Mesendoderm (in vitro differentiated cells): ENCODE data around the gene CLDN9.

ENCODE experiments used
- DNase-seq: peaks from one replicate; pipeline ENCODE4 v3.0.0; 2013
- H2AK5ac ChIP-seq: 2 replicates; pipeline ENCODE4 v1.6.1; 2013; ENCODE audit warnings: low read length, inconsistent platforms
- H2BK120ac ChIP-seq: 2 replicates; pipeline ENCODE4 v1.6.1; 2013; ENCODE audit warnings: low read depth, mild to moderate bottlenecking, low read length, moderate library complexity, mixed read lengths
- H2BK15ac ChIP-seq: replicated peaks from 2 replicates; pipeline ENCODE4 v1.6.1; 2013; ENCODE audit warnings: low read depth, mild to moderate bottlenecking, moderate library complexity
- H2BK5ac ChIP-seq: 2 replicates; pipeline ENCODE4 v1.6.1; 2013; ENCODE audit warnings: low read length, inconsistent platforms
- H3K18ac ChIP-seq: 2 replicates; pipeline ENCODE4 v1.6.1; 2013; ENCODE audit warnings: mild to moderate bottlenecking, low read length, mixed read lengths
- H3K23ac ChIP-seq: one replicate; pipeline ENCODE4 v1.6.1; 2013; ENCODE audit warnings: low read length
- H3K27ac ChIP-seq: 2 replicates; pipeline ENCODE4 v1.5.1; 2013; ENCODE audit warnings: low read depth, mild to moderate bottlenecking, inconsistent platforms, low read length, moderate library complexity
- H3K27me3 ChIP-seq: 2 replicates; pipeline ENCODE4 v1.6.1; 2013; ENCODE audit warnings: low read length, control low read depth, mild to moderate bottlenecking, inconsistent platforms; ENCODE audit not compliant: insufficient read depth, poor library complexity
- H3K36me3 ChIP-seq: 2 replicates; pipeline ENCODE4 v1.6.1; 2013; ENCODE audit warnings: low read length, inconsistent platforms; ENCODE audit not compliant: control insufficient read depth, insufficient read depth
- H3K4ac ChIP-seq: one replicate; pipeline ENCODE4 v1.6.1; 2013; ENCODE audit warnings: low read depth, mild to moderate bottlenecking, low read length, moderate library complexity
- H3K4me1 ChIP-seq: 2 replicates; pipeline ENCODE4 v1.6.1; 2013; ENCODE audit warnings: low read depth, low read length, inconsistent platforms; ENCODE audit not compliant: control insufficient read depth
- H3K4me2 ChIP-seq: 2 replicates; pipeline ENCODE4 v1.6.1; 2013; ENCODE audit warnings: low read length
- H3K4me3 ChIP-seq: 2 replicates; pipeline ENCODE4 v1.5.1; 2013; ENCODE audit warnings: mild to moderate bottlenecking, low read length
- H3K56ac ChIP-seq: one replicate; pipeline ENCODE4 v1.6.1; 2013; ENCODE audit warnings: low read length
- H3K79me1 ChIP-seq: 2 replicates; pipeline ENCODE4 v1.6.1; 2013; ENCODE audit warnings: low read length, inconsistent platforms
- H3K79me2 ChIP-seq: 2 replicates; pipeline ENCODE4 v1.6.1; 2013; ENCODE audit warnings: mild to moderate bottlenecking, low read length; ENCODE audit not compliant: control insufficient read depth, insufficient read depth
- H3K9ac ChIP-seq: 2 replicates; pipeline ENCODE4 v1.6.1; 2013; ENCODE audit warnings: low read length, inconsistent platforms
- H4K5ac ChIP-seq: one replicate; pipeline ENCODE4 v1.6.1; 2013; ENCODE audit warnings: low read length
- H4K8ac ChIP-seq: one replicate; pipeline ENCODE4 v1.6.1; 2013; ENCODE audit warnings: low read depth, mild to moderate bottlenecking, control low read depth, low read length, moderate library complexity
- WGBS: extraction: QIAGEN DNeasy Blood & Tissue Kit; methylation state at CpG from one replicate; pipeline ENCODE4 v1.1.7; 2013; ENCODE audit warnings: low lambda C conversion rate, missing lambda C conversion rate; ENCODE audit not compliant: insufficient coverage; ENCODE audit errors: extremely low coverage; 5-methylcytosine and 5-hydroxymethylcytosine counted together

The CLDN9 gene

GRCh38 chr16:2996298-2996697 lies 16.4 kb upstream of the CLDN9 start:
- Histone ChIP-seq H2BK120ac (no peak overlapping the region), H3K79me2 (no peaks in the 10 kb centered on the region)

GRCh38 chr16:2999929-3000328 lies 12.8 kb upstream of the CLDN9 start:
- Histone ChIP-seq H3K4ac (no peak overlapping the region), H3K4me2 (no peak overlapping the region), H3K27ac (no peak overlapping the region), H3K56ac (no peak overlapping the region), H3K23ac (no peak overlapping the region), H3K79me2 (no peaks in the 10 kb centered on the region), H3K36me3 (no peaks in the 10 kb centered on the region), H3K18ac (no peak overlapping the region), H3K9ac (no peak overlapping the region), H2AK5ac (no peak overlapping the region), H4K5ac (no peak overlapping the region), H2BK15ac (no peak overlapping the region), H3K27me3 (no peaks in the 10 kb centered on the region), H3K79me1 (no peaks in the 10 kb centered on the region), H3K4me3 (no peak overlapping the region), H2BK120ac (no peak overlapping the region), H2BK5ac (no peak overlapping the region), H4K8ac (no peak overlapping the region), H3K4me1 (no peaks in the 10 kb centered on the region)
- no CpG with 5 or more reads among the region's 6 CpGs for WGBS
- no peak for DNase-seq

More at GRCh38 chr16:2996298-2996697, 16.4 kb upstream of the CLDN9 start:
- DNase-seq, result no peak
- H2AK5ac ChIP-seq, result no peak overlapping the region
- no peak overlapping the region for H4K5ac ChIP-seq
- no peak overlapping the region for H3K9ac ChIP-seq
- no peaks in the 10 kb centered on the region for H3K27me3 ChIP-seq
- no peak overlapping the region for H3K4me2 ChIP-seq
- H3K36me3 ChIP-seq, result no peaks in the 10 kb centered on the region
- no peak overlapping the region for H2BK5ac ChIP-seq
- WGBS, result no CpG with 5 or more reads among the region's 13 CpGs
- H3K4ac ChIP-seq, result no peak overlapping the region
- no peak overlapping the region for H3K18ac ChIP-seq
- H3K79me1 ChIP-seq, result no peaks in the 10 kb centered on the region
- H3K23ac ChIP-seq, result no peak overlapping the region
- no peak overlapping the region for H3K4me3 ChIP-seq
- no peak overlapping the region for H4K8ac ChIP-seq
- no peak overlapping the region for H2BK15ac ChIP-seq
- H3K4me1 ChIP-seq, result no peaks in the 10 kb centered on the region
- peak overlapping the region; percentile 25 for H3K56ac ChIP-seq
- no peak overlapping the region for H3K27ac ChIP-seq

DNA sequence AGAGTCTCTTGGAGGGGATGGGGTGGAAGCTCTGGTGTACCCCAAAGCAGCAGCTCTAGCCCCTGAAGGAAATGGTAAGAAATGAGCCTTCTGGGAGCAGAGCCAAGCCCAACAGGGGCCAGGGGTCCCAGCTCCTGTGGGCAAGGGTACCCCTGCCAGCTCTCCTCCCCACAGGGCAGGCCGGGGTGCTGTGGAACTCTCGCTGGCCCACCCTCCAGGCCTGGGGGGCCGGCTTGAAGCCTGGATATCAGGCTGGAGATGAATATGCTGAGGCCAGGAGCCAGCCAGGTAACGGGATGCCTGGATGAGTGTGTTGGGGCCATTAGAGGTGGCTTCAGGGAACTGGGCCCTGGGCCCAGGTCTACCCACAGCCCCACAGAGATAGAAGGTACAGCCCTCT lies 12.2 kb upstream of the CLDN9 start:
- H4K8ac ChIP-seq, result no peak overlapping the region
- H3K4me1 ChIP-seq, result no peaks in the 10 kb centered on the region
- H3K9ac ChIP-seq, result no peak overlapping the region
- H3K4me2 ChIP-seq, result no peak overlapping the region
- no peak for DNase-seq
- no peak overlapping the region for H3K4ac ChIP-seq
- no peak overlapping the region for H3K27ac ChIP-seq
- H2AK5ac ChIP-seq, result no peak overlapping the region
- no peak overlapping the region for H3K56ac ChIP-seq
- no peak overlapping the region for H3K4me3 ChIP-seq
- no peak overlapping the region for H4K5ac ChIP-seq
- H3K36me3 ChIP-seq, result no peaks in the 10 kb centered on the region
- no CpG with 5 or more reads among the region's 4 CpGs for WGBS
- no peaks in the 10 kb centered on the region for H3K27me3 ChIP-seq
- H3K23ac ChIP-seq, result no peak overlapping the region
- no peaks in the 10 kb centered on the region for H3K79me1 ChIP-seq
- no peak overlapping the region for H2BK5ac ChIP-seq
- H3K79me2 ChIP-seq, result no peaks in the 10 kb centered on the region
- no peak overlapping the region for H2BK120ac ChIP-seq
- H2BK15ac ChIP-seq, result no peak overlapping the region
- no peak overlapping the region for H3K18ac ChIP-seq

DNA sequence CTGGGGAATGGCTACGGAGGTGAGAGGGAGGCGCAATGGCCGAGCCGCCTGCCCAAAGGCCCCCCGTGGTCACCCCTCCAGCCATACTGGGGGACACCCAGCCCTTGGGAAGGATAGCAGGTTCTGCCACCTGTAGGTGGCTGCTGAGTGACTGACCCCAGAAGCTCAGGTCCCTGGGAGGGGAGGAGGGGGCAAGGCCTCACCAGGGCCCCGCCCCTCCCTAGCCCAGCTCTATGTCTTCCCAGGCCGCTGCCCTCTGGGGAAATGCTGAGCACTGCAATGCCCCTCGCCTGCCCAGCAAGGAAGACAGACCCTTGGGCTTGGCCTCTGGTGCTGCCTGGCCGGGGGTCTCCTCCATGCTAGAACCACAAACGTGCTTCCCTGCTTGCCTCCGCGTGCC lies 11.4 kb upstream of the CLDN9 start:
- no peak overlapping the region for H3K23ac ChIP-seq
- H2AK5ac ChIP-seq, result no peak overlapping the region
- WGBS, result no CpG with 5 or more reads among the region's 12 CpGs
- no peak overlapping the region for H3K18ac ChIP-seq
- peak overlapping the region; percentile 44 for H3K56ac ChIP-seq
- no peak overlapping the region for H4K8ac ChIP-seq
- H3K4me3 ChIP-seq, result no peak overlapping the region
- no peaks in the 10 kb centered on the region for H3K79me2 ChIP-seq
- no peak overlapping the region for H4K5ac ChIP-seq
- no peak overlapping the region for H2BK5ac ChIP-seq
- H3K4me2 ChIP-seq, result no peak overlapping the region
- H3K4me1 ChIP-seq, result peaks cover 3% of the 10 kb centered on the region
- H2BK15ac ChIP-seq, result no peak overlapping the region
- no peaks in the 10 kb centered on the region for H3K79me1 ChIP-seq
- no peak overlapping the region for H3K9ac ChIP-seq
- H2BK120ac ChIP-seq, result no peak overlapping the region
- H3K27ac ChIP-seq, result no peak overlapping the region
- H3K4ac ChIP-seq, result no peak overlapping the region
- no peaks in the 10 kb centered on the region for H3K36me3 ChIP-seq
- peak; percentile 56 for DNase-seq
- H3K27me3 ChIP-seq, result no peaks in the 10 kb centered on the region

DNA sequence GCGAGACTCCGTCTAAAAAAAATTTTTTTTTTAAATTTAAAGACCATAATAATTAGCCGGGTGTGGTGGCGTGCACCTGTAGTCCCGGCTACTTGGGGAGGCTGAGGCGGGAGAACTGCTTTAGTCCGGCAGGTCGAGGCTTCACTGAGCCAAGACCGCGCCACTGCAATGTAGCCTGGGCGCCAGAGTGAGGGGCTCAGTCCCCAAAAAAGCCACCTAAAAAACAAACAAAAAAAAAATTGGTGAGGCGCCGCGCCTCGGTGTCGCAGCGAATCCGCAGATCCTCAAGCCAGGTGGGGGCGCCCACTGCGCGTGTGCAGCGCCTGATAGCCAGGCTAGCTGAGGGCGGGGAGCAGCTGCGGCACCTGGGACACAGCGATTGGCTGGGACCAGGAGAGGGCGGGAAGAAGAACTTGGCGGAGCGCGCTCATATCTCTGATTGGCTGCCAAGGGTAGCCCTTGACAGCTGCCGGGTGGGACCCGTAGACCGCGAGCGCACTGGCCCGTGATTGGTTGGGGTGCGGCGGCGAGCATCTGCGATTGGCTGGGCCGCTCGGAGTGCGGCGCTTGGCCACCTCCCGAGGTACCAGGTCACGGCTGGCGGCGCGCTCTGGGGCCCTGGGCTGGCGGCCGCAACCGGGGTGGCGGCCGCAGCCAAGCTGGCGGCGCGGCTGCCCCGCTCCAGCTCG lies 9.0 kb upstream of the CLDN9 start:
- no peak overlapping the region for H2BK120ac ChIP-seq
- no peaks in the 10 kb centered on the region for H3K79me2 ChIP-seq
- no peak overlapping the region for H3K4me2 ChIP-seq
- H3K4me1 ChIP-seq, result peaks cover 22% of the 10 kb centered on the region
- peak overlapping the region; percentile 25 for H3K56ac ChIP-seq
- WGBS, result no CpG with 5 or more reads among the region's 58 CpGs
- DNase-seq, result peak; percentile 100
- H4K8ac ChIP-seq, result no peak overlapping the region
- no peak overlapping the region for H3K23ac ChIP-seq
- no peak overlapping the region for H3K18ac ChIP-seq
- H4K5ac ChIP-seq, result no peak overlapping the region
- H3K79me1 ChIP-seq, result no peaks in the 10 kb centered on the region
- H3K4me3 ChIP-seq, result no peak overlapping the region
- no peak overlapping the region for H2BK15ac ChIP-seq
- H3K27me3 ChIP-seq, result no peaks in the 10 kb centered on the region
- H3K9ac ChIP-seq, result no peak overlapping the region
- H3K36me3 ChIP-seq, result no peaks in the 10 kb centered on the region
- no peak overlapping the region for H2AK5ac ChIP-seq
- no peak overlapping the region for H3K4ac ChIP-seq
- no peak overlapping the region for H2BK5ac ChIP-seq
- H3K27ac ChIP-seq, result no peak overlapping the region

GRCh38 chr16:3004319-3004718 lies 8.4 kb upstream of the CLDN9 start:
- Histone ChIP-seq H3K27me3 (no peaks in the 10 kb centered on the region), H3K23ac (no peak overlapping the region)

More at GRCh38 chr16:3004319-3004718, 8.4 kb upstream of the CLDN9 start:
- H3K27ac ChIP-seq, result no peak overlapping the region
- no peak overlapping the region for H3K4ac ChIP-seq
- no peaks in the 10 kb centered on the region for H3K36me3 ChIP-seq
- no peak overlapping the region for H2AK5ac ChIP-seq
- H2BK5ac ChIP-seq, result no peak overlapping the region
- no peak overlapping the region for H4K5ac ChIP-seq
- H3K9ac ChIP-seq, result no peak overlapping the region
- H3K56ac ChIP-seq, result peak overlapping the region; percentile 42
- H3K4me2 ChIP-seq, result peak overlapping the region; percentile 46
- no peak overlapping the region for H3K18ac ChIP-seq
- no peak overlapping the region for H4K8ac ChIP-seq
- H2BK15ac ChIP-seq, result no peak overlapping the region
- H3K4me3 ChIP-seq, result no peak overlapping the region
- H3K79me2 ChIP-seq, result no peaks in the 10 kb centered on the region
- H3K4me1 ChIP-seq, result peaks cover 23% of the 10 kb centered on the region
- no CpG with 5 or more reads among the region's 67 CpGs for WGBS
- no peak for DNase-seq
- no peaks in the 10 kb centered on the region for H3K79me1 ChIP-seq
- no peak overlapping the region for H2BK120ac ChIP-seq
